Measurements from ENCODE around the gene RIN3.
"Not testable (repeated sequence)": the region's sequence is repeated elsewhere in the genome, so short reads cannot be mapped to it uniquely, and the experiment has no call there.

Gene RIN3

GRCh38 chr14:92675976-92676375 is 162.4 kb downstream of the RIN3 start:
- DNase-seq, result no peak

- DNase-seq, result no peak
Measured at GRCh38 chr14:92676403-92677086, 163.0 kb downstream of the RIN3 start.

GRCh38 chr14:92677087-92677668 is 163.6 kb downstream of the RIN3 start:
- DNase-seq, result no peak

GRCh38 chr14:92677955-92678354 is 164.4 kb downstream of the RIN3 start:
- no peak for DNase-seq

GRCh38 chr14:92678766-92679165 is 165.2 kb downstream of the RIN3 start:
- DNase-seq, result no peak

- no peak for DNase-seq
Measured at GRCh38 chr14:92679246-92679645, 165.7 kb downstream of the RIN3 start.

GRCh38 chr14:92680330-92680729 is 166.7 kb downstream of the RIN3 start:
- DNase-seq, result not testable (repeated sequence)

GRCh38 chr14:92680781-92681650 is 167.4 kb downstream of the RIN3 start:
- peak; percentile 86 for DNase-seq

- no peak for DNase-seq
Measured at GRCh38 chr14:92683041-92683440, 169.5 kb downstream of the RIN3 start.

- DNase-seq, result no peak
Measured at GRCh38 chr14:92684801-92685560, 171.4 kb downstream of the RIN3 start.

GRCh38 chr14:92685784-92686355 is 172.3 kb downstream of the RIN3 start:
- no peak for DNase-seq

GRCh38 chr14:92686411-92686899 is 172.9 kb downstream of the RIN3 start:
- DNase-seq, result no peak

- DNase-seq, result peak; percentile 89
Measured at GRCh38 chr14:92686900-92687427, 173.4 kb downstream of the RIN3 start.

GRCh38 chr14:92687681-92688433 is 174.3 kb downstream of the RIN3 start:
- peak; percentile 51 for DNase-seq

- DNase-seq, result no peak
Measured at GRCh38 chr14:92688434-92689375, 175.1 kb downstream of the RIN3 start.

- peak; percentile 47 for DNase-seq
Measured at GRCh38 chr14:92690171-92691011, 176.8 kb downstream of the RIN3 start.

GRCh38 chr14:92692822-92693226 is 179.2 kb downstream of the RIN3 start:
- peak; percentile 82 for DNase-seq

- DNase-seq, result peak; percentile 62
Measured at GRCh38 chr14:92693998-92694795, 180.6 kb downstream of the RIN3 start.
